GM18499 (cell line): ENCODE data around the gene SCUBE1.

Source experiments
- ATAC-seq: cut with Tn5 transposase; IDR thresholded peaks from one replicate; pipeline ENCODE4 v1.9.1; 2021; ENCODE audit warnings: moderate number of reproducible peaks; ENCODE audit not compliant: insufficient read depth, unreplicated experiment

Gene SCUBE1

DNA sequence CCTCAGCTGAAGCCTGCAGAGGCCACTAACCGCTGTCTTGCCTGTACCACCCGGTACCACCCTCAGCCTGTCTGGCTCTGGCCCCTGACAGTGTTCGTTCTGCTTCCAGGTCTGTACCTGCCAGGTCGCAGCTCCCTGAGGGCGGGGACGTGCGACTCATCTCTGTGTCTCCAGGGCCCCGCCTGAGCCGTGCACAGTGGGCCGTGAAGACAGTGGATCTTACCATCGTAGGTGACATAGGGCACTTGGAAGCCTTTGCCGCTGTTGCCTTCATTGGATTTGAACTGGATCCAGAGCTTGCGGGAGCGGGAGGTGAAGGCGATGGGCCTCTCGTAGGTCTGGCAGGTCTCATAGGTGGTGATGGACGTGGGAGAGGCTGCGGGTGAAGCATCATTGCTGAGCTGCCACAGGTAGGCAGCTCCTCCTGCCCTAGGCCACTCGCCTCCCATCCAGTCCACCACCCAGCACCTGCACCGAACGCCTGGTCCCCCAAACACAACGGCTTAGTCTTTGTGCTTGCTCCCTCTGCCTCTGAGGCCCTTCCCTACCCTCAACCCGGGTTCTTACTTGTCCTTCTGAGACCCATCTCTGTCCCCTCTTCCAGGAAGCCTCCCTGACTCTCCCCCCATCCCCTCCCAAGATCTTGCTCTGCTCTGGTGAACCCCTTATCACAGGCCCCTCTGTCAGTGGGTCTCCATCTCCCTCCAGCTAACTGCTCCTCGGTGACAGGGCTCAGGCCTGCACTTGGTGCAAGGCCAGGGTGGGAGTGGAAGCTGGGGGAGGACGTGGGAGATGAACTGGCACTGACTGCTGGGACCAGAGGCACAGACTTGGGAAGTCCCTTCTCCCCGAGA lies 135.1 kb downstream of the SCUBE1 start:
- ATAC-seq = no peak

DNA sequence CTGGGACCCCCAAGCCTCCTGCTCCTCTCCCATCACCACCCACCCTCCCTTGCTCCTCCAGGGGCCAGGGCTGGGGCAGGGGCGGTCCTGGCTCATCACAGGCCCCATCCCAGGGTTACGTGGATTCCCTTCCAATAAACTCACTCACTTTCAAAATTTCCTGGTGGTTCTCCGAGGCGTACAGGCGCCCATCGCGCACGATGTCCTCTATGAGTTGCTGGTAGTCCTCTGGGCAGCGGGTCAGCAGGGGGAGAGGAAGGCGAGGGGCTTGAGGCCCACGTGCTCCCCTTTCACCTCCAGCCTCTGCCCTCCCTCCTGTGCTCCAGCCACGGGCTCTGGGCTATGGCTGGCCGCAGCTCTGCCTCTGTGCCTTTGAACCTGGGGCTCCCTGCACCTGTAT lies 135.8 kb downstream of the SCUBE1 start:
- no peak for ATAC-seq

DNA sequence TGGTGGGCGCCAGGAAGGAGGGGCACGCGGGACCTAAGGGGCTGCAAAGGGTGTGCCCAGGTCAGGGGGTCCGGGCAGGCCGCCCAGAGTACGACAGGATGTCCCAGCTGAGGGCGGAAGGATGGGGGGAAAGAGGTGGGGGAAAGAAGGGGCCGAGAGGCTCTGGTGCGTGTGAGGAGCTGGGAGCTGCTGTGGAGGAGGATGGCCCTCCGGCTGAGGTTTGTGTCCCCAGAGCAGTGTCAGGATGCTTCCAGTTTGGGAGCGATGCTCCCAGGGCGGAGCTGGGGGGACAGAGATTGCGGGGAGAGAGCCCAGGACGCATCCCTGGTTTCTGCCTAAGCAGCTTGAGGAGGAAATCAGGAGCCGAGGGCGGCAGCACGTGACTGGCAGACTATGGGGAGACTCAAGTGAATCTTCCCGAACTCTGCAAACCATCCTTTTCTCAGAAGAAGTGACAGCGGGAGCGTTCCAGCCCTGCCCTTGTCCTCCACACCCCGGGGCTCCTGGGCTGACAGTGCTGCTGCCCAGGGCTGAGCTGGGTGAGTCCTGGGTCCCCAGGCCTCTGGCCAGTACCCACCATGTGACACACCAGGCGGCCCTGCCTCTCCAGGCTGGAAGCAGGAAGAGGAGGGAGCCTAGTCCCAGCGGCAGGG lies 136.5 kb downstream of the SCUBE1 start:
- no peak for ATAC-seq

GRCh38 chr22:43205748-43206508 lies 137.2 kb downstream of the SCUBE1 start:
- no peak for ATAC-seq

- no peak for ATAC-seq
Observed at GRCh38 chr22:43205261-43205691, 137.9 kb downstream of the SCUBE1 start.

DNA sequence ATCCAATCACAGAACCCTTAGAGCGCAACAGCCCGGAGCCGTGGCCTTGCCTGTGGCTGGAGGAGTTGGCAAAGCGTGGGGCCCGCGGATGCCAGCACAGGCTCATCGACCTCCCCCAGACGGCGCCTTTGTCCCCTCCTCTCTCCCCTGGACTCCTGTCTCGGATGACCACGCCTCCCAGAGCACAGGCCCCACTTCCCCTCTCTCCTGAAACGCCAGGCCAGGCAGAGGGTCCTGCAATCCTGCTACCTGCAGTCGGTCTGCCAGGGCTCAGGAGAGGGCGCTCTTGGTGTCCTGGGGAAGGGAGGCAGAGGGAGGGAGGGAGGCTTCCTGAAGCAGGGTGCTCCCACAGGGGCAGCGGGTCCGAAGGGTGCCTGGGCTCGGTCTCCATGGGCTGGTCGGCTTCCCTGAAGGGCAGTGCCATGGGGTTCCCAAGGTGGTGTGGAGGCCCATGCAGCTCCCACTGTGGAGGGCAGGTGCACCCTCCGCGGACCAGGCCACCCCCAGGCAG lies 139.6 kb downstream of the SCUBE1 start:
- ATAC-seq = no peak

DNA sequence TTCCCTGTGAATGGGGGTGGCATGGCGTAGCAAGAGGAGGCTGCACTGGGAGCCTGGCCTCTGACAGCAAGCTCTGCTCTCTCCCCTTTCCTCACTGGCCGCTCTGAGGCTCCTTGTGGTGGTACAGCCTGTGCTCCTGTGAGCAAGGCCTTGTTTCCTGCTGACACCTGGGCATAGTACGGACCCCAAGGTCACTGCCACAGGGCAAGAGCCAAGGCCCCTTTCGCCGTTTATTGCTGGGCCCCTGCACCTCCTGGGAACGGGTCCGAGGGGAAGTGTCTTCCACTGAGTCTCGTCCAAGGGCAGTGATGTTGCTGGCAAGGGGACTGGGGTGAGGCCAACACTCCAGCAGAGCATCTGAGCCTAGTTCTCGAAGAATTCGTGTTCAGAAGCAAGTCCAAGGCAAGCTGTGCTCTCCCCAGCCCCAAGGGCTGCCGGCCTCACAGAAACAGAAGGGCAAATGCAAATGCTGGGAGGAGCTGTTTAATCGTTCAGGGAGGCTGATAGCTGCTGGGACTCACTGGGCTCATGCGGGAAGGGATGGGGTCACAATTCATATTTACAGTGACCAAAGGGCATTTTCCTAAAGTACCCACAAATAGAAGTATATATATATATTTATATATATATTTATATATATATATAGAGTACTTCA lies 140.3 kb downstream of the SCUBE1 start:
- ATAC-seq = no peak

GRCh38 chr22:43202326-43202725 lies 140.8 kb downstream of the SCUBE1 start:
- no peak for ATAC-seq

DNA sequence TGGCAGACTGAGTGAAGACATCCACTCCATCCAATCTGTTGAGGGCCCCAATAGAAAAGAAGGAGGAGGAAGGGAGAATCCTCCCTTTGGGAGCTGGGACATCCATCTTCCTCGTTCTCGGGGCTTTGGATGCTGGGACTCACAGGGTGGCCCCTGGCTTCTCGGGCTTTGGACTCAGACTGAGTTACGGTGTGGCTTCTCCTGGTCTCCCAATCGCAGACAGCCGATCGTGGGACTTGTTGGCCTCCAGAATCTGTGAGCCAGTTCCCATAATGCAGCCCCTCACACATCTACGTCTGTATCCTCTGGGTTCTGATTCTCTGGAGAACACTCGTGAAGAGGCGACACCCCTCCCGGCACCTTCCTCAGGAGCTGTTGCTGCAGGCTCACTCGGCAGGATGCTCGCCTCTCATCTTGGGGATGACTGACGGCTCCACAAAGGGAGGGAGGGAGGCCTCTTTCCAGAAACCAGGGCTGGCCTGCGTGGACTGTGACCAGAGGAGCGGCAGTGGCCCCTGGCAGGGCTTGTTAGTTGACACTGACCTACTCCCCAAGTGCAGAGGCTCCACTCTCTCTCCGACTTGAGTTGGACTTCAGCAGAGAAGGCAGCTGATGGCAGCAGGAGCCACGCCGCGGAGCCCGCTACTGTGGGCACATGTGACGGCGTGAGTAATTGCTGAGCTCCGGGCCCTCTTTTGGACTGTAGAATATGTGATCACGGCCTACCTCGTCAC lies 141.5 kb downstream of the SCUBE1 start:
- no peak for ATAC-seq

GRCh38 chr22:43200555-43200954 lies 142.6 kb downstream of the SCUBE1 start:
- ATAC-seq = no peak

DNA sequence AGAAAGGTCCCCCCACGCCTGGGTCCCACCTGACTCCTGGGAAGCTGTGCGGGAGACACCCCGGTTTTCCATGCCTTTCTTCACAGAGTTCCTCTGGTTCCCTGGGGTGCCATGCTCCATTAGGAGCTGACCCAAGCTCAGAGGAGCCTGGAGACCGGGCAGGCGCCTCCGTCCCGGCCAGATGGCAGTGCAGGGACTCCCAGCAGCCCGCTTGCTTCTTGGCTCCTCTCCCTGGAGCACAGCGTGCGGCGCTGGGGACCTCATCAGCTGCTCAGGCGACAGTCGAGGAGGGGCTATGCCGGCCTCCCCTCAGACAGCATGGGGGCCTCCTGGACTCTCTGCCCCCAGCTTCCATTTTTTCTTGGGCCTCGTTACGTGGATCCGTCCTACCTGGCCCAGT lies 143.1 kb downstream of the SCUBE1 start:
- ATAC-seq = no peak

DNA sequence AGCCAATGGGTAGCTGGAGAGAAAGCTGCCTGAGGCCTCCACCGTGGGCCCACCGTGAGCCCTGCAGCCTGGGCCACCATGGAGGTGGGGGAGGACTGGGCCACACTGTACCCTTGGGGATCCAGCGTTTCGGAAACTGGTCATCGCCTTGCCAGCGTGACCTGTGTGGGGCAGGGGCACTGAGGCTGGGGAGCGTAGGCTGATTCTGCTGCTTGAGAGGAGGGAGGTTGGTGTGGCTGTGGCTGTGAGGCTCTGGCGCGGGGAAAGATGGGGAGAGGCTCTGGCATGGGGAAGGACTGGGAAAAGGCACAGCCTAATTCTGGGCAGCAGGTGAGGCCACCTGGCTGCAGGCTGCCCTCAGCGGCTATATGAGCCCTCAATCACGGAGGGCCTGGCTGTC lies 143.6 kb downstream of the SCUBE1 start:
- no peak for ATAC-seq

GRCh38 chr22:43198936-43199335 lies 144.2 kb downstream of the SCUBE1 start:
- ATAC-seq = no peak

GRCh38 chr22:43198126-43198525 lies 145.0 kb downstream of the SCUBE1 start:
- ATAC-seq = no peak

- ATAC-seq = no peak
Observed at GRCh38 chr22:43197271-43197941, 145.8 kb downstream of the SCUBE1 start.

- ATAC-seq = no peak
Observed at GRCh38 chr22:43191831-43192230, 151.3 kb downstream of the SCUBE1 start.

DNA sequence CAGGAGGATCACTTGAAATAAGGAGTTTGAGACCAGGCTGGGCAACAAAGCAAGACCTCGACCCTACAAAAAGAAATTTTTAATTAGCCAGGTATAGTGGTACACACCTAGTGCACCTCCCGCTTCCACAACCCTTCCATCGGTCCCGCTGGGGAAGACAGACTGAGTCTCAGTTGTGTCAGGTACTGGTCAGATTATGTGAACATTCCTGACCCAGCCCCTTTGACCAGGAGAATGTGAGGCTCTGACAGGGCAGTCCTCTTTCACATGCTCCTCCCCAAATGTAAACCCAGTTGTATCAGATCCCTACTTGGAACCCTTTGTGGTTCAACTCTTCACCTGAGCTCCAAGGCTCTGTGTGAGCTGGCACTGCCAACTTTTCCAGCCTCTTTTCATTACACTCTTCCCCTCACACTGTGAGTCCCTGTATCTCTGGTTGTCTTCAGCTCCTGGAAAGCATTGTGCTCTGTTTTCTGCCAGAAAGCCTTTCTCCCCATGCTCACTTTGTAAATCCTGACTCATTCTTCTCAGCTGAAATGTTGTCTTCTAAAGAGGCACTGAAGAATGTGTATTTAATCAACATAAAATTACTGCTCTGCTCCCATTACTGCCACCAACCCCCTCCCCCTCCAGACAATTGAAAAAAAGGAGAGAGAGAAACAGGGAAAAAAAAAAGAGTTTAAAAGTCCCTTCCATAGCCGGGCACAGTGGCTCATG lies 154.2 kb downstream of the SCUBE1 start:
- ATAC-seq = no peak
